ENCODE results near the gene LARGE1.

Gene LARGE1

DNA sequence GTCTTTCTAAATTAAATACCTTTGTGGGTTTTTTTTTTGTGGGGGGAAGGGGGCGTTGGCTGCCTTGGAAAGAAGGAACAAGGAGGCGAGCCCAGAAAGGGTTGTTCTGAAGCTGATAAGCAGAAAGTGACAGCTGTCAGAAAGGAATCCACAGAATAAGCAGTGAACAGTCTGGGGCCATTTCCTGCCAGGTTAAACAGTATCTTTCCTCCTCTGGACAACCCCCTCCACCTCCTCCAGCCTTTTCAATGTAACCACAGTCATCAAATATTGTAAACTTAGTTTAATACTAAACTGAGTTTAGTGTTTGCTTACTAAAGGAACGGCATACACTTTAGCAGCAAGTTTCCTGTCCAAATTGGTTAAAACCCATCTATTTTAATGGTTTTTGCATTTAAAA lies 590.9 kb downstream of the LARGE1 start:
- DNase-seq (ENCODE audit: low read depth), result no peak
- no peak overlapping the region for H3K4me3 ChIP-seq (ENCODE audit: low read depth, low read length)
- TF ChIP-seq, protein P1, sequence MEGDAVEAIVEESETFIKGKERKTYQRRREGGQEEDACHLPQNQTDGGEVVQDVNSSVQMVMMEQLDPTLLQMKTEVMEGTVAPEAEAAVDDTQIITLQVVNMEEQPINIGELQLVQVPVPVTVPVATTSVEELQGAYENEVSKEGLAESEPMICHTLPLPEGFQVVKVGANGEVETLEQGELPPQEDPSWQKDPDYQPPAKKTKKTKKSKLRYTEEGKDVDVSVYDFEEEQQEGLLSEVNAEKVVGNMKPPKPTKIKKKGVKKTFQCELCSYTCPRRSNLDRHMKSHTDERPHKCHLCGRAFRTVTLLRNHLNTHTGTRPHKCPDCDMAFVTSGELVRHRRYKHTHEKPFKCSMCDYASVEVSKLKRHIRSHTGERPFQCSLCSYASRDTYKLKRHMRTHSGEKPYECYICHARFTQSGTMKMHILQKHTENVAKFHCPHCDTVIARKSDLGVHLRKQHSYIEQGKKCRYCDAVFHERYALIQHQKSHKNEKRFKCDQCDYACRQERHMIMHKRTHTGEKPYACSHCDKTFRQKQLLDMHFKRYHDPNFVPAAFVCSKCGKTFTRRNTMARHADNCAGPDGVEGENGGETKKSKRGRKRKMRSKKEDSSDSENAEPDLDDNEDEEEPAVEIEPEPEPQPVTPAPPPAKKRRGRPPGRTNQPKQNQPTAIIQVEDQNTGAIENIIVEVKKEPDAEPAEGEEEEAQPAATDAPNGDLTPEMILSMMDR (IDR thresholded peaks at IDR 0.05; ENCODE audit: low read depth, low read length, missing control alignments), result no peak
- in situ Hi-C loops (cut with HindIII; ENCODE audit: low sequenced_read_pairs), result no loop called here

DNA sequence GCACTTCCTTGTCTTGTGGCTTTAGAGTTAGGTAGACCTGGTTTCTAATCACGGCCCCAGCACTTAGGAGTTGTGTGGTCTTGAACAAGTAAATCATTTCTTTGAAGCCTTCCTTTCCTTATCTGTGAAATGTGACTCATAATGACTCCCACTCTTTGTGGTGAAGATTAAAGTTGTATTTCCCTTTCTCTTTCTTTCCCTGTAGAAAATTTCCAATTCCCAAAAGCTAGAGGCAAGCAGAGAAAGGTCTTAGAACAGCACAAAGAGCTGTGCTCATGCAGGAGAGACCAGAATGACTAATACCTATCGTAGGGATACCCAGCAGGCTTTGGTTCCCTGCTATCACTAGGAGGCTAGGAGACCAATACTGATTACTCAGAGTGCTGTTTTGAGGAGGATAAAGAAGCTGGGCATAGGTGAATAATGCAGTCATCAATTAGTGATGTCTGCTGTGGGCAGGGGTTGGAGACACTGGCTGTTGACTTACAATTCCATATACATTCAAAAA lies 591.4 kb downstream of the LARGE1 start:
- DNase-seq (ENCODE audit: low read depth), result peak; percentile 23
- in situ Hi-C loops (cut with HindIII; ENCODE audit: low sequenced_read_pairs), result no loop called here
- TF ChIP-seq, protein P1 (IDR thresholded peaks at IDR 0.05; ENCODE audit: low read depth, low read length, missing control alignments), result no peak

DNA sequence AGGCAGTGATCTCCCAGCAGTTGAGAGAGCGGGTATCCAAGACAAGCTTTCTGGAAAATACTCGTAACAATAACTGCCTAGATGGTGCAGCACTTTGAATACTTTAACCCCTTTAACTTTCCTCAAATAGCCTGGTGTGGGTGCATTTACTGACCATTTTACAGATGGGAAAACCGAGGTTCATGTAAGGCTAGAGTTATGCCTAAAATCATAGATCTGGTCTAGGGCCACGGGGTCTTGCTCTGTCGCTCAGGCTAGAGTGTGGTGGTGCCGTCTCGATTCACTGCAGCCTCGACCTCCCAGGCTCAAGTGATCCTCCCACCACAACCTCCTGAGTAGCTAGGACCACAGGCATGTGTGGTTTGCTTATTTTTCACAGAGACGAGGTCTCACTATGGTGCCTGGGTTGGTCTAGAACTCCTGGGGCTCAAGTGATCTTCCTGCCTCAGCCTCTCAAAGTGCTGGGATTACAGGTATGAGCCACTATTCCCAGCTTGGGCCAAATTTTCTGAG lies 592.9 kb downstream of the LARGE1 start:
- in situ Hi-C loops (cut with HindIII; ENCODE audit: low sequenced_read_pairs), result no loop called here
- DNase-seq (ENCODE audit: low read depth), result no peak
- H3K4me3 ChIP-seq (ENCODE audit: low read depth, low read length), result no peak overlapping the region
- TF ChIP-seq, protein P1 (IDR thresholded peaks at IDR 0.05; ENCODE audit: low read depth, low read length, missing control alignments), result no peak

More for the DNA sequence above, 591.4 kb downstream of the LARGE1 start:
- no peak overlapping the region for H3K4me3 ChIP-seq (ENCODE audit: low read depth, low read length)

DNA sequence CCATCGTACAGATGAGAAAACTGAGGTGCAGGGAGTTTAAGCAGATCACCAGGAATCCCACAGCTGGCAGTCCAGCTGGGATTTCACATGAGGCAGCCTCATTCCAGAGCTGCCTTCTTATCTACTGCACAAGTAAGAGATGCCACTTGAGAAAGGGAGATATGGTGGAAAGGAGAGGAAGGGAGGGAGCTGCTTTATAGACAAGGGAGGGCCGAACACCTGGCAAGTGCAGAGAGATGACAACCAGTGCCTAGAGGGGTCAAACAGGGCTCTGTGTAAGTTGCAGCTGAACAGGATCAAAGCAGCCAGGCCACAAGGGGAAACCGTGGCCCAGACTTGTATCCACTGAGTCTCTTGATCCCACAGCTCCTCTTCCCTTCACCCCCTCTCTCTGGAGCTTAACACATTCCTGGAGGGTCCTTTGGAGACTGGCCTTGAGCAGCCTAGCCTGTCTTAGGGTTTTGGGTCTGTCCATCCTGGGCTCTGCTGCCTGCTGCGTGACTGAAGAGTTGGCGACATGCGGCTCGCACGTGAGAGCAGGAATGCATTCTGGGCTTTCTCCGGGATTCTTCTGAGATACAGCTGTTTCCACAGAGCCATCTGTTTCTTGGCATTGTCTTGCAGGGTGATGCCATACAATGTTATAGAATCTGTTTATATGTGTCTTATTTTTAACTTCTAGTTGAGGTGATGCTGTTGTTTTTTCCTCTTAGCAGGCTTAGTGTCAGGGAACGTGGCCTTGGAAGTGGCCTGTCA lies 593.6 kb downstream of the LARGE1 start:
- TF ChIP-seq, protein P1 (IDR thresholded peaks at IDR 0.05; ENCODE audit: low read depth, low read length, missing control alignments), result no peak
- no peak overlapping the region for H3K4me3 ChIP-seq (ENCODE audit: low read depth, low read length)
- DNase-seq (ENCODE audit: low read depth), result no peak
- in situ Hi-C loops (cut with HindIII; ENCODE audit: low sequenced_read_pairs), result no loop called here

DNA sequence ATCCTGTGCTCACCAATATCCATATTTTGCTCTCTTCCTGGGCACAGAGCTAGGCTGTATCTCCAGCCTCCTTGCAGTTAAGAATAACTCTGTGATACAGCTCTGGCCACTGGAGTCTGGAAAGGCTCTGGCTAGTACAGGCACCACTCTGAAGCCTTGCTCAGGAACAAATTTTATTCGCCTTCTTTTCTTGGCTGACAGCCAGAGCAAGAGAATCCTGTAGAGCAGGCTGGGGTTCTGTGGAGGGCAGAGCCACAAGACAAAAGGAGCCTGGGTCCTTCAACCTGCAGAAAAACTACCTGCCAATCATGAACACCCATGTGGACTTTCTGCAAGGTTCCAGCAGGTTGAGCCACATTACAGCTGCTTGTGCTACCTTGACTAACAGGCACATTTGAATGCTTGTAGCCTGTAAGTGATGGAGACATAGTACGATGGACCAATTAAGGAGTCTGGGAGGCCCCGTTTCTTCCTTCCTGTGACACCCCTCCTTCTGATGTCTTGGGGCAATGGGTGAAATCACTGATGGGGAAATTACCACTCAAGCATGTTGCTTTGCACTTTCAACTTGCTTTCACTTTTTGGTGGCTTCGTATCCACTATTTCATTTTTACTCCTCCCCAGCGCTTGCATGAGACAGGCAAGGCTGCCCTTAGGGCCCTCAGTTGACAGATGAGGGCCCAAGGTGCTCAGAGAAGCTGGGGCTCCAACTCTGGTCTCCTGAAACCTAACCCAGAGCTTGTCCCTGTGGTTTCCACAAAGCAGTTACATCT lies 594.9 kb downstream of the LARGE1 start:
- DNase-seq (ENCODE audit: low read depth), result no peak
- in situ Hi-C loops (cut with HindIII; ENCODE audit: low sequenced_read_pairs), result no loop called here
- TF ChIP-seq, protein P1 (IDR thresholded peaks at IDR 0.05; ENCODE audit: low read depth, low read length, missing control alignments), result no peak
- H3K4me3 ChIP-seq (ENCODE audit: low read depth, low read length), result no peak overlapping the region

DNA sequence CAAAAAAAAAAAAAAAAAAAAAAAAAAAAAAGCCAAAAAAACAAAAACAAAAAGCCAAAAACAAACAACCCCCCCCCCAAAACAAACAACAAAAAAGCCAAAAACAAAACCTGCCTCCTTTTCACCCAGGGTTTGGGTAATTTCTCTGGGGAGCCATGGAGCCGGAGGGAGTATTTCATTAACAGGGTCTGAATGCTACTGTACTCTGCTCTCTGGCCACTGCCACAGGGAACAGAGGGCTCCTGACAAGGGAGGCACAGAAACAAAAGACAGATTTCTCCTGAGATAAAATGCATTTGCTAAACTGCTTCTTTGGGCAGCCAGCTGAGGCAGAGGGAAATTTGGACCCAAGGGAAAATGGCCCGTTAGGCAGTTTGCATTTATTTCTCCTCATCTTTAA lies 596.0 kb downstream of the LARGE1 start:
- in situ Hi-C loops (cut with HindIII; ENCODE audit: low sequenced_read_pairs), result no loop called here
- no peak overlapping the region for H3K4me3 ChIP-seq (ENCODE audit: low read depth, low read length)
- TF ChIP-seq, protein P1 (IDR thresholded peaks at IDR 0.05; ENCODE audit: low read depth, low read length, missing control alignments), result no peak
- no peak for DNase-seq (ENCODE audit: low read depth)

All from astrocyte of the cerebellum (primary cell).